NCI-H146 (cell line): Measurements from ENCODE around the gene SPINT2.
A peak's percentile ranks its signal among the peaks of the same experiment; 100 is the strongest.
"Not testable (repeated sequence)": the region's sequence is repeated elsewhere in the genome, so short reads cannot be mapped to it uniquely, and the experiment has no call there.

ENCODE experiments used
- DNase-seq: peaks from one replicate; lab custom pipeline; 2025; lab: John Stamatoyannopoulos, UW

Gene SPINT2, protein sequence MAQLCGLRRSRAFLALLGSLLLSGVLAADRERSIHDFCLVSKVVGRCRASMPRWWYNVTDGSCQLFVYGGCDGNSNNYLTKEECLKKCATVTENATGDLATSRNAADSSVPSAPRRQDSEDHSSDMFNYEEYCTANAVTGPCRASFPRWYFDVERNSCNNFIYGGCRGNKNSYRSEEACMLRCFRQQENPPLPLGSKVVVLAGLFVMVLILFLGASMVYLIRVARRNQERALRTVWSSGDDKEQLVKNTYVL

DNA sequence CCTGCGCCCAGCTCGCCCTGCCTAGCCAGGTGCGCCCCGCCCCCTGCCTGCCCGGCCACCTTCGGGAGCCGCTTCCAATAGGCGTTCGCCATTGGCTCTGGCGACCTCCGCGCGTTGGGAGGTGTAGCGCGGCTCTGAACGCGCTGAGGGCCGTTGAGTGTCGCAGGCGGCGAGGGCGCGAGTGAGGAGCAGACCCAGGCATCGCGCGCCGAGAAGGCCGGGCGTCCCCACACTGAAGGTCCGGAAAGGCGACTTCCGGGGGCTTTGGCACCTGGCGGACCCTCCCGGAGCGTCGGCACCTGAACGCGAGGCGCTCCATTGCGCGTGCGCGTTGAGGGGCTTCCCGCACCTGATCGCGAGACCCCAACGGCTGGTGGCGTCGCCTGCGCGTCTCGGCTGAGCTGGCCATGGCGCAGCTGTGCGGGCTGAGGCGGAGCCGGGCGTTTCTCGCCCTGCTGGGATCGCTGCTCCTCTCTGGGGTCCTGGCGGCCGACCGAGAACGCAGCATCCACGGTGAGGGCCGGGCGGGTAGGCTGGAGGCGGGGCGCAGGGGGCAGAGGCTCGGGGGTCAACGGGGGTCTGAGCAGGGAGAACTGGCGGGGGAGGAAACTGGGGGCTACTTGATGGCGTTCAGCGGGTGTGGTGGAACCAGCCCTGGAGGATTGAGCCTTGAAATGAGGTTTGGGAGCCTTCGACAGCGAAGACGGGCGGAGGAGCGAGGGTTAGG, at the start of gene SPINT2:
Gene SPINT2, plus strand, starts transcription at position 88 of the 727 bp plus-strand sequence. Its CDS starts 320 bp downstream, at position 408.
- DNase-seq, result peak; percentile 97

DNA sequence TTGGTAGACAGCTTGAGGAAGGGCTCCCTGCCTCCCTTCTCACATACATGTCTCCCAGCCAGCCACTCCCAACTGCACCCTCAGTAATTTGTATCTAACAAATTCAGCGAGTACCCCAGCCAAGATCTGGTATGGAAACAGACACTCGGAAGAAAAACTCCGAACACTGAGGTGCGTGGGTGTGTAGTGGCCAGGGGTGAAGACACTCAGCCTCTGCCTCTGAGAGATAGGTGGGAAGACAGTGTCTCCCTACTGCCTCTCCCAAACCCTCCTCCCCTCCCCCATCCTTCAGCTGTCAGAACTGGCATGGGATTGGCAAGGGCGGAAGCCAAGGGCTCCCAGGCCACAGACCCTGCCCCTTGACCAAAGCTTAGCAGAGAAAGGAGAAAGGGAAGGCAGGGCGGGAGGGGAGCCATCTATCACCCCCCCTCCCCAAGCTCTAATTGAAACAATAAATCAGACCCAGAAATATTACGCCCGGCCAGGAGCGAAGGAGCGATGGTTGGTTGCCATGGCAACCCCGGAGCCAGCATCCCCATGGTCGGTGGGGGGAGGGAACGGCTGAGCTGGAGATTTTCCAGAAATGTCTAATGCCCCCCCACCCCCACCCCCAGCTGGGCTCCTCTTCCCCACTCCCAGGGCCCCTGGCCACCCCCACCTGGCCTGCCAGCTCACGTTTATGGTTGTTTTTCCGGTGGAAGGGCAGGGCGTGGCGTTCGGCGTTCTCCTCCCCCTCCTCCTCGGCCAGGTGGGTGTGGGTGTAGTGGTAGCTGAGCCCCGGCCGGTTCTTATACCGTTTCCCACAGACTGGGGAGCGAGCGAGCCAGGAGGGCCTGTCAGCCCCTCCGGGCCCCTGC, 47.4 kb upstream of the SPINT2 start:
- no peak for DNase-seq

DNA sequence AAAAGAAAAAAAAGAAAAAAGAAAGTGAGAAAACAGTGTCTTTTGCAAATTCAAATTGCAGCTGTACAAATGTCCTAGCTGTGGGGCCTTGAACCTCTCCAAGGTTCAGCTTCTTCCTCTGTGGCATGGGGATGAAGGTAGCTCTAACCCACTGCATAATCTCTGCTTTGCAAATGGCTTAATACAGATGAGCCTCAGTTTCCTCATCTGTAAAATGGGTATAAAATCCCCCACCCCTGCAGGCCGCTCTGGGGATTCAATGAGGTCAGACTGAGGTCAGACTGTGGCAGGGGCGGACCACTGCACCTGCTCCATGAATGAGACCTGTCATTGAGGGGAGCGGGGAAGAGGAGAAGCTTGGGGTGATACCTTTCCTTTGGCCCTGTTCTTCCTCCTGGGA, 46.2 kb upstream of the SPINT2 start:
- DNase-seq, result no peak

DNA sequence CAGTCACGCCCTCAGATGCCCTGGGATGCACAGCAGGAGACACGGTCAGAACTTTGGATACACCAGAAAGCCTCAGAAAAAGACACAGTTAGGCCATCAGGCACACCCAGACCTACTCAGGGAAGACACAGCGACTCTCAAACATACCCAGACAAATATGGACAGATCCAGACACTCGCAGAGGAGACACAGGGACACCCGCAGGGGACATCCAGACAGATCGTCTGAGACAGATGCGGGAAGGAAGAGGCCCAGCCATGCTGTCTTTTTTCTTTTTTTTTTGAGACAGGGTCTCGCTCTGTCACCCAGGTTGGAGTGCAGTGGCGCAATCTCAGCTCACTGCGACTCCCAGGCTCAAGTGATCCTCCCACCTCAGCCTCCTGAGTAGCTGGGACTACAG, 45.2 kb upstream of the SPINT2 start:
- DNase-seq, result no peak

DNA sequence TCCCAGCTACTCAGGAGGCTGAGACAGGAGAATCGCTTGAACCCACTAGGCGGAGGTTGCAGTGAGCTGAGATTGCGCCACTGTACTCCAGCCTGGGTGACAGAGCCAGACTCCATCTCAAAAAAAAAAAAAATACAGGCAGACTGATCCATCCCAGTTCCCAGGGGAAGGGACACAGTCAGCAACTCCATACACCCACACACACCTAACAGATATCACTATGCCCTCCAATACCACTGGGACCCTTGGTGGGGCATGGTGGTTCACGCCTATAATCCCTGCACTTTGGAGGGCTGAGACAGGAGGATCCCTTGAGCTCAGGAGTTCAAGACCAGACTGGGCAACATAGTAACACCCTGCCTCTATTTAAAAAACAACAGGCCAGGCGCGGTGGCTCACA, 43.0 kb upstream of the SPINT2 start:
- no peak for DNase-seq

DNA sequence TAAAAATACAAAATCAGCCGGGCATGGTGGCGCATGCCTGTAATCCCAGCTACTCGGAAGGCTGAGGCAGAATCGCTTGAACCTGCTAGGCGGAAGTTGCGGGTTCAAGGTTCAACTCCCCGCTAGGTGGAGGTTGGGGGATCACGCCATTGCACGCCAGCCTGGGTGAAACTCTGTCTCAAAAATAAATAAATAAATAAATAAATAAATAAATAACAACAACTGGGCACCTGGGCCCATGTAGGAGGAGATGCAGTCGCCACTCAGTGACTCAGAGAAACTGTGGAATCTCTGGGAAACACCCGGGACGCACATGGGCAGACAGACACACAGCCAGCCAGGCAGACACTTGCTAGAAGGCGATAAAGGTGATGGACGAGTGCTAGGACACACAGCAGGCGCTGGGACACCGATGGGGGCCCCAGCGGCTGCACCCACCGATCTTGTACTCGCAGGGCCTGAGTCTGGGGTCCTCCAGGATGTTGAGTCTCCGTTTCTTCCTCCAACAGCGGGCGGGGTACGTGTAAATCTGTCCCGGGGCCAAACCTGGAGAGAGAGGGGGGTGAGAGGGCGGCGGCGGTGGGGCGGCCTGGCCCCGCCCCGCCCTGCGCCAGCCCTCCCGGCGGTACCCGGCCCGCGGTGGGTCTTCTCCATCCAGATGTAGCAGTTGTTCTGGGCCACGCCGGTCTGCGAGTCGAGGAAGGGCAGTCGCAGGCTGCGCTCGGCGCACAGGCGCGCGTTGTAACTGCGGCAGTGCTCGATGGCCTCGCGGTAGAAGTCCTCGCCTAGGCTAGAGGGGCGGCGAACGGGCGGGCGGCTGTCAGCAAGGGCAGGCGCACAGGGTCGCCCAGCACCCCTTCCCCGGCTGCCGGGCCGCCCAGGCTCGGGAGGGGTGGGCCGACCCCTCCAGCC, 42.2 kb upstream of the SPINT2 start:
- no peak for DNase-seq

DNA sequence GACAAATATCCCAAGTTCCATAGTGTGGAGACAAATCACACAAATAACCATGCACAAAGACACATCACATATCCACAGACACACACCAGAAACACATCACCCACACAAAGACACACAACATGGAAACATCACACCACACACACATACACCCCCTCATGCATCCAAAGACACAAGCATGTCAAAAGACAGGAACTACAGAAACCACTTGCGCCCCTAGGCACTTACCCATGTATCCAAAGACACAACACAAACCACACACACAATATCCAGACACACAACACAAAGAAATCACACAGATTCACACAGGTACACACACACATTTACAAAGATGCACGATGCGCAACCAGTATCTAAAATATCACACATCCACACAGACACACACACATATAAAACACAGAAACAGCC, 41.3 kb upstream of the SPINT2 start:
- DNase-seq, result no peak

DNA sequence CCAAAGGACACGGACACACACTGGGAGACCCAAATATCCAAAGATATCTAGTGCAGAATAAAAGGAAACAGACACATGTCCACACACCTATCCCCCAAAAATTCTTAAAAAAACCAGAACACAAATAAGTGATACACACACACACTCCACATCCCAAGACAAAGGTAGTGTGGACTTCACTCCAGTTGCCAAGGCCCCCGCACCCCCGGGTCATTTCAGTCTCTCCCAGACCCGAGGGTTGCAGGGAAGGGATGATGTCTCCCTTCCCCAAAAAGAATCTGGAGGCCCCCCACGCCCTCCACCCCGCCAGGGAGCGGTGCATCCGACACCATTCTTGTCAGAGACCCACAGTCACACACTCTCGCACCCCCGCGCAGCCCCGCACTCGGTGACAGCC, 40.8 kb upstream of the SPINT2 start:
- no peak for DNase-seq

DNA sequence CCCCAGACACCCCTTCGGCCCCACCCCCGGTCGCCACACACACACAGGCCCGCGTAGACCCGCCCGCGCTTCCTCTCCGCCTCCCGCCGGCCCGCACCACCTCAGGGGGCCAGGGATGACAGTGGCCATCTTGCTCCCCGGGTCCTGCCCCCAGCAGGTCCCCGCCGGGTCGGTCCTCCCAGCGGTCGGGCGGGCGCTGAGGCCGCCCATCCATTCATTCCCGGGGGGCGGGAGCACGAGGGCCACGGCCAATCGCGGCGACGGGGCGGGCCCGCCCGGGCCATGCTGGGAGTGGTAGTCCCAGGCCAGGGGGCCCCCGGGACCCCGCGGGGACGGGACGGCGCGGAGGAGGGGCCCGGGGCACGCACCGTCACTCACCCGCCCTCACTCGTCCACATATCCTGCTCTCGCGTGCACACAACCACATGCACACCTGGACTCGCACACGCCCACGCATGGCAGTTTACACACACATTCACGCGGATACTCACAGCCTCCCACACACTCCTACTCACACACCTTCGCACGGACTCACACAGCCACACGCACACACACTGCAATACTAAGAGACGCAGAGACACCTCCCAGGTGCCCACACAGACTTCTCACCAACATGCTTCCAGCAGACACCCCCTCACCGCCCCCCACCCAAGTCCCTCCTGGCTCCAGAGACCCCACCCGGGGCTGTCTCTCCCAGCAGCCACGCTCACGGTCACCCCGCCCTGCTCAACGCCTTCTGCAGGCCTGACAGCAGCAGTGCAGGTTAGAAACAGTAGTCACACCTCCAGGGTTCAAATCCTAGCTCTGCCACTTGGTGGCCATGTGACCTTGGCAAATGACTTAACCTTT, 40.1 kb upstream of the SPINT2 start, which contains the start of gene DPF1:
Gene DPF1, minus strand, starts transcription at position 209 of the 849 bp plus-strand sequence. Its CDS starts 80 bp downstream, at position 129.
- DNase-seq, result peak; percentile 91

DNA sequence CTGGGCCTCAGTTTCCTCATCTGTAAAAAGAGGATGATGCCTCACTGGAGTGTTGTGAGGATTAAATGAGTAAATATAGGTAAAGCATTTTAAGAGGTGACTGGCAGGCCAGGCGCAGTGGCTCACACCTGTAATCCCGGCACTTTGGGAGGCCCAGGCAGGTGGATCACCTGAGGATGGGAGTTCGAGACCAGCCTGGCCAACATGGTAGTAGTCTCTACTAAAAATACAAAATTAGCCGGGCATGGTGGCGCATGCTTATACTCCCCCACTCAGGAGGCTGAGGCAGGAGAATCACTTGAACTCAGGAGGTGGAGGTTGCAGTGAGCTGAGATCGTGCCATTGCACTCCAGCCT, 39.5 kb upstream of the SPINT2 start:
- not testable (repeated sequence) for DNase-seq

DNA sequence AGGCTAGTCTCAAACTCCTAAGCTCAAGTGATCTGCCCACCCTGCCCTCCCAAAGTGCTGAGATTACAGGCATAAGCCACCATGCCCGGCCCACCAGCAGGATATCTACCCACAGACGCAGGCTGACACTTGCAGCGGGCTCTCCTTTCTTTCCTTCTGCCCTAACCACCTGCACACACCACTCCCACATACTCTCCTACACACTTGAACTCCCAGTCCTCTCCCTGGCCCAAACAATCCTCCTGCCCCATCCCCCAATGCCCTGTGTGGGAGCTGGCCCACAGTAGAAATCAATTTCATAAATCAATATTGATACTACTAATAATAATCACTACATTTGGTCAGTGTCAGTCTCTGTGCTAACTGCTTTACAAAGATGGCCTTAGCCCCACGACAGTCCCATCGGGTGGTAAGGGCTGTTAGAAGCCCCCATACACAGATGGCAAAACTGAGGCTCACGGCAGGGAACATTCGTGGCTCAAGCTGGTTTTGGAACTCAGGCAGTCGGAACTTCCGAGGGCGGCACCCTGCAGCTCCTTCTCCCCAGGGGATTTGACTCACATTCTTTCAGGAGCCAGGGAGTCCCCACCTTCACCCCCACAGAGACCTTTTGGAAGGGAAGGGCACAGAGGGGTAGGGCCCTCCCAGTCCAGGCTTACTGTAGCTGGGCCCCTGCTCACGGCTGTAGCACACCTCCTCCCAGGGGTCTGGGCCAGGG, 36.9 kb upstream of the SPINT2 start:
- no peak for DNase-seq

DNA sequence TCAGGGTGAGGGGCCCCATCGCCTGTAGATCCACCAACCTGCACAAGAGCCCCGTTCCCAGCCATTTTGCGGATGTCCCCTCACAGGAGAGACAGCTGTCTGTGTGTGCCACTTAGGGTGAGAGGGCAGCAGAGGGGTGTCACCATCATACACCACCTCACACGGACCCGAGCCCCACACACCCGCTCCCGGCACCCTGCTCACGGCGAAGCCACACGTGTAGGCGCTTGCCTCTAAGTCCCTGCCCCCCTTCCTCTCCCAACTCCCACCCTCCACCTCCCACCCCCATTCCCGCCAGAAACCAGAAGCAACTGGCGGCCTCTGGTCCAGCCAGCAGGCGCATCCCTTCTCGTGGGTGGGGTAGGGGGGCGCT, 36.4 kb upstream of the SPINT2 start:
- peak; percentile 44 for DNase-seq

DNA sequence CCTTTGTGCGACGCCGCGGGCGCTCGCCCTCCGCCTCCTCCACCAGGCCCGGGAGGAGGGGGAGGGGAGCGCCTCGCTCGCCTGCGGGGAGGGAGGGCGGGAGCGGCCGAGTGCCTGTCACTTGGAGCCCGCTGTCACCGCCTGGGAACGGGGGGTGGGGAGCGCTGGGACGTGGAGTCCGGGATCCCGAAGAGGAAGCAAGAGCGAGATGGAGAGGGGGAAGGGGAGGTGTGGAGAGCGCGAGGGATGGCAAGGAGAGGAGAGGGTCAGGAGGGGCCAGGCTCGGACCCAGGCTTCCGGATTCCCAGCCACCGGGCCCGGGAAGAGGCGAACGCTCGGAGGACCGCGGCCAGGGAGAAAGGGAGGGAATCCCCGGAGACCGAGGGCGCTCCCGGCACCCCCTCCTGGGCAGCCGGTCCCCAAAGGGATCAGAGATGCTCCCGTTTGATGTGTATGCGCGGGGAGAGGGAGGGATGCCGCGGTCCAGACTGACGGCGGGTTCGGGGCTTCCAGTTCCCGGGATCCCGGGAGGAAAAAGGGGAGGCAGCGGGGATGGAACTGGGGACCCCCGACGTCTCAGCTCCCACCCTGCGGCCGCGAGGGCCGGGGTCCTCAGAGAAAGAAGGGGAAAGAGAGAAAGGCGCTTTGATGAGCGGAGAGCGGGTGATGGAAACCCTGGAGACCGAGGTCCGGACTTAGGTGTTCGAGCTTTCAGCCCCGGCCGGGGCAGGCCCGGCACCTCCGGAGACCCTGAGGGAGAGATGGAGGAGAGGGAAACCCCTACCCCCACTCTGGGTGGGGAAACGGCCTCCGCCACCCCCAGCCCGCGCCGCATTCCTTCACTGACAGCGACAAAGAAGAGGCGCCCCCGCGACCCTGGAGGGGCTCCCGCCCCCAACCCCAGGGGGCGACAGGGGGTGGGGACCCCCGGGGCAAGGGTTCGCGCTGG, 35.6 kb upstream of the SPINT2 start:
- peak; percentile 79 for DNase-seq

DNA sequence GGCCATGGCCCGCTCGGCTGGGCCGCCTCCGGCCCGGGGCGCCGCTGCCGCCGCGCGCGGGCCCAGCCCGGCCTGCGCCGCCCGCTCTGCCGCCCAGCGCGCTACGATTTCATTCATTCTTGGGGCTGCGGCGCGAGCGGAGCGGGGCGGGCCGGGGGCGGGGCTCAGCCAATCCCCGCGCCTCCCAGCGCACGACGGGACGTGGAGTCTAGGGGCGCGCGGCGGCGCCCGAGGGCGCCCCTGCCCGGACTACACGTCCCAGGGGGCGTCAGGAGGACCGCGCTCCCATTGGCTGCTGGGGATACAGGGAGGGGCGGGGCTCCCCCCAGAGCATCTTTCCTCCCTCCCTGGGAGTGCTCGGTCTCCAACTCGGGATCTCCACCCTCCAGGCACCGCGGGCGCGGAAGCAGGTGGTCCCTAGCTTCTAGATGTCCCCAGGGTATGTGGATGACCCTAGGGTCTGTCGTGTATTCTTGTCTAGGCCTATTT, 34.7 kb upstream of the SPINT2 start:
- peak; percentile 97 for DNase-seq

DNA sequence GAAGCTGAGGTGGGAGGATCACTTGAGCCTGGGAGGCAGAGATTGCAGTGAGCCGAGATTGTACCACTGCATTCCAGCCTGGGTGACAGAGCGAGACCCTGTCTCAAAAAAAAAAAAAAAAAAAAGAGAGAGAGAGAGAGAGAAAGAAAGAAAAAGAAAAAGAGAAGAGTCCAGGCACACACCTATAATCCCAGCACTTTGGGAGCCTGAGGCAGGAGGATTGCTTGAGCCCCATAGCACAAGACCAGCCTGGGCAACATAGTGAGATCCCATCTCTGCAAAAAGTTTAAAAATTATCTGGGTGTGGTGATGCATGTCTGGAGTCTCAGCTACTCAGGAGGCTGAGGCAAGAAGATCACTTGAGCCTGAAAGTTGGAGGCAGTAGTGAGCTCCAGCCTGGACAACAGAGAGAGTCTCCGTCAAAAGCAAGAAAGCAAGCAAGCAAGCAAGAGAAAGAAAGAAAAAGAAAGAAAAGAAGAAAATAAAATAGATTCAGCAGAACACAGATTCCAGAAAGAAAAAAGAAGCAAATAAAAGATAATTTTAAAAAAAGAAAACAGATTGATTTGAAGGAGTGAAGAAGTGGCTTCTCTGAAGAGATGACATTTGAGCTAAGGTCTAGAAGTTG, 33.8 kb upstream of the SPINT2 start:
- not testable (repeated sequence) for DNase-seq

DNA sequence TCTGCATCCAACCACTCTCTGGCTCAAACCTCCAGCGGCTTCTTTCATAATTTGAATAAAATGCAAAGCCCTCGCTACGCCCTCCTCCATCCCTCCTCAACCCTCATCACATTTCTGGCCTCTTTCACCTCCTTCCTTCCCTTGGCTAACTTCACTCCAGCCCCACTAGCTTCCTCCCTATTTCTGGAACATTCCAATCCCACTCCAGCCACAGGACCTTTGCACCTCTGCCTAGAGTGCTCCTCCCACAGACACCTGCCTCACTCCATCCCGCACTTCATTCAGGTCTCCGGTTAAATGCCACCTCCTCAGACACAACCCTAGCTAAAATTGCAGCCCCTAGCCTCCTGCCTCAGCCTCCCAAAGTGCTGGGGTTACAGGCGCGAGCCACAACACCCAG, 32.5 kb upstream of the SPINT2 start:
- no peak for DNase-seq

DNA sequence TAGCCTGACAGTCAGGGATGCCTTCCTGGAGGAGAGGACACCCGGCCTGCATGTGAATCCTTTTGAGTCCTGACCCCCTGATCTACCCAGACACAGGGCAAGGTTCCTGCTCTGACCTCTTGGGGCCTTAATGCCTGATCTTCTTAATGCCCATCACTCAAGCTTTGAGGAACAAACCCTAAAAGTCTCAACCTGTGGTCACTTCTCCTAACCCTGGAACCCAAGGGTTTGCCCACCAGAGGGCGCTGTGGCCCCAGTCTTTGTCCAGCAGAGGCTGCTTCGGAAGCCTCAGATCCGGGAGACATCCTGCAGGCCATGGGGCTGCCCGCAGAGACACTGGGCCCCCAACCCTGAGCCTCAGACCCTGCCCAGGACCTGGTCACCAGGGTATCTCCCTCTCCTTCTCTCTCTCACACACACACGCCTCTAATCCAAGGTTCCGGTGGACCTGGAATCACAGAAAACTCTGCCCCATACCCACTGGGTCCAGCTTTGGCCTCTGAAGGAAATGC, 30.6 kb upstream of the SPINT2 start:
- peak; percentile 61 for DNase-seq

DNA sequence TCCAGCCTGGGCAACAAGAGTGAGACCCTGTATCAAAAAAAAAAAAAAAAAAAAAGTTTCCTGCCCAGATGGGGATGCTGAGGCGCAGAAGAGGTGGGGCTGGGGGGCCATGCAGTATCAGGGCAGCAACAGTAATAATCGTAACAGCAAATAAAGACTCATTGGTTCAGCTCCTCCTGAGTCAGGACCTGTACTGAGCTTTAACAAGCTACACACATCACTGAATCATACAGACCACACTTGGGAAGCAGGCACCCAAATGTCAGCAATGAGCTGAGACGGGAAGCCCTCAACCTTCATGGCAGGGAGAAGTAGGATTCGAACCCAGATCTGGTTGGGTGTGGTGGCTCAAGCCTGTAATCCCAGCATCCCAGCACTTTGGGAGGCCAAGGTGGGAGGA, 29.8 kb upstream of the SPINT2 start:
- DNase-seq, result no peak
